Smooth muscle cell (in vitro differentiated cells): ENCODE results near the gene KCNC1. TPM values are rescaled to one million over a fixed set of nuclear protein-coding genes. Genes with fewer than 3 reads are reported as not detected.

Source experiments
- DNase-seq: peaks from one replicate; lab custom pipeline; 2025; ENCODE audit not compliant: unreplicated experiment; lab: John Stamatoyannopoulos, UW
- H2AFZ ChIP-seq: fragments of 200-600 bp; sonication (generic); 2 replicates; pipeline ENCODE4 v1.6.0; 2016; ENCODE audit warnings: antibody characterized with exemption, low read depth, mild to moderate bottlenecking
- H3F3A ChIP-seq: fragments of 200-600 bp; sonication (generic); 2 replicates; pipeline ENCODE4 v1.6.0; 2017; ENCODE audit warnings: antibody characterized with exemption, low read depth
- H3K27ac ChIP-seq: fragments of 200-600 bp; sonication (generic); 2 replicates; pipeline ENCODE4 v1.5.1; 2016; ENCODE audit warnings: low read depth, mild to moderate bottlenecking
- H3K27me3 ChIP-seq: fragments of 200-600 bp; sonication (generic); 2 replicates; pipeline ENCODE4 v1.6.1; 2016; ENCODE audit warnings: low read depth, mild to moderate bottlenecking
- H3K36me3 ChIP-seq: fragments of 200-600 bp; sonication (generic); 2 replicates; pipeline ENCODE4 v1.5.1; 2016; ENCODE audit warnings: low read depth
- H3K4me1 ChIP-seq: fragments of 200-600 bp; sonication (generic); 2 replicates; pipeline ENCODE4 v1.5.1; 2016; ENCODE audit warnings: low read depth
- H3K4me2 ChIP-seq: fragments of 200-600 bp; sonication (generic); 2 replicates; pipeline ENCODE4 v1.6.0; 2016; ENCODE audit warnings: mild to moderate bottlenecking
- H3K4me3 ChIP-seq: fragments of 200-600 bp; sonication (generic); 2 replicates; pipeline ENCODE4 v1.5.1; 2016; ENCODE audit warnings: mild to moderate bottlenecking
- H3K79me2 ChIP-seq: fragments of 200-600 bp; sonication (generic); 2 replicates; pipeline ENCODE4 v1.6.0; 2016; ENCODE audit warnings: low read depth, mild to moderate bottlenecking
- H3K9ac ChIP-seq: fragments of 200-600 bp; sonication (generic); 2 replicates; pipeline ENCODE4 v1.6.0; 2016; ENCODE audit warnings: low read depth
- H3K9me3 ChIP-seq: fragments of 200-600 bp; sonication (generic); replicated peaks from 2 replicates; pipeline ENCODE4 v1.5.1; 2016; ENCODE audit warnings: low read depth
- H4K20me1 ChIP-seq: fragments of 200-600 bp; sonication (generic); 2 replicates; pipeline ENCODE4 v1.6.0; 2016; ENCODE audit warnings: low read depth
- CTCF ChIP-seq: fragments of 200-600 bp; sonication (generic); IDR thresholded peaks from 2 replicates; pipeline ENCODE4 v1.5.1; 2017; ENCODE audit warnings: borderline replicate concordance, mild to moderate bottlenecking, antibody characterized with exemption; ENCODE audit not compliant: insufficient read depth, poor library complexity, severe bottlenecking
- WGBS: methylation state at CpG from one replicate; pipeline ENCODE4 v1.1.7; 2016; ENCODE audit warnings: low lambda C conversion rate; 5-methylcytosine and 5-hydroxymethylcytosine counted together
- polyA plus RNA-seq: library from polyadenylated mRNA; unstranded; fragments of >200 nt; fragmentation: Nextera tagmentation; extraction: Ambion mirVana; gene quantifications from 2 replicates; pipeline ENCODE4 v1.2.1, GENCODE V29; 2016
- total RNA-seq: library from RNA; depleted of rRNA; stranded (reverse); fragments of >200 nt; gene quantifications from 2 replicates; pipeline ENCODE4 v1.2.3, GENCODE V29; 2014

The KCNC1 gene
- total and polyA plus RNA-seq, 2 experiments from 2014 or later, result not detected

DNA sequence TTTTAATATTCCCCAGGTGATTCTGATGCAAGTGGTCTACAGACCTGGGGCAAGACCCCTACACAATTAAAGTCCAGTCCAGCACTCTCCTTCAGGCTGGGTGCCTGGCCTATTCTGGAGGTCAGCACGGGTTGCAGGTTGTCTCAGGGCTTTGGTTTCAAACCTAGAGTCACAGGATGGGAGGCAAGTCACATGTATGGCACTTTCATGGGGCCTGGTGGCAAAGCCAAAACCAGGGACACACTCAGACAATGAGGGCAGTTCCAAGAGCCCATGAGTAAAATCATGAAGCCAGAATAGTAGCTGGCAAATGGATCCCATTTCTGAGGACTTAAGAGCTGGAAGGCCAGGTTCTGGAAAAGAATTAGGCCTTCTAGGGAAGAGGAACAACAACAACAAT is 96.6 kb downstream of the KCNC1 start:
- WGBS, result 82% methylated on average over 1 of the region's 1 CpG
- no peak for DNase-seq
- no peak overlapping the region for H3K27ac ChIP-seq

DNA sequence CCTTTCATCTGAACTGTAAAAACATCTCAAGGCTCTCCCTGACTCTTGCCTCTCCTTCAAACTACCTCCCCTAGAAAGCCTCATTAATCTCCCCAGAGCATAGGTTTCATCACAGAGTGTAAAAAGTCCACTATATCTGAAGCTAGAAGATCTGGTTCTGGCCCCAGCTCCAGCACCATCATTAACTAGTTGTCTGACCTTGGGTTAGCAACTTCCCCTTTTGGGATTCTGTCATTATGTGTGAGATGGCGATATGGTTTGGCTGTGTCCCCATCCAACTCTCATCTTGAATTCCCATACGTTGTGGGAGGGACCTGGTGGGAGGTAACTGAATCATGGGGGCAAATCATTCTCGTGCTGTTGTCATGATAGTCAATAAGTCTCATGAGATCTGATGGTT is 97.3 kb downstream of the KCNC1 start:
- H2AFZ ChIP-seq, result no peak overlapping the region
- no peak overlapping the region for H3K9ac ChIP-seq
- no peaks in the 10 kb centered on the region for H3K79me2 ChIP-seq
- no peaks in the 10 kb centered on the region for H4K20me1 ChIP-seq
- H3K4me2 ChIP-seq, result no peak overlapping the region
- no peak overlapping the region for H3K4me3 ChIP-seq
- no peak overlapping the region for H3K27ac ChIP-seq
- WGBS, result 96% methylated on average over 3 of the region's 3 CpGs
- no peaks in the 10 kb centered on the region for H3K4me1 ChIP-seq
- no peak for TF ChIP-seq CTCF
- no peaks in the 10 kb centered on the region for H3K36me3 ChIP-seq
- DNase-seq, result no peak
- H3F3A ChIP-seq, result no peaks in the 10 kb centered on the region
- H3K9me3 ChIP-seq, result no peaks in the 10 kb centered on the region
- no peaks in the 10 kb centered on the region for H3K27me3 ChIP-seq

More for the DNA sequence above, 96.6 kb downstream of the KCNC1 start:
- no peaks in the 10 kb centered on the region for H3K9me3 ChIP-seq
- no peak overlapping the region for H3K9ac ChIP-seq
- H3K36me3 ChIP-seq, result no peaks in the 10 kb centered on the region
- H3K79me2 ChIP-seq, result no peaks in the 10 kb centered on the region
- no peaks in the 10 kb centered on the region for H4K20me1 ChIP-seq
- TF ChIP-seq CTCF, result no peak
- no peak overlapping the region for H3K4me2 ChIP-seq
- H3K4me1 ChIP-seq, result no peaks in the 10 kb centered on the region
- H2AFZ ChIP-seq, result no peak overlapping the region
- H3K4me3 ChIP-seq, result no peak overlapping the region
- H3F3A ChIP-seq, result no peaks in the 10 kb centered on the region
- no peaks in the 10 kb centered on the region for H3K27me3 ChIP-seq

Other genes with a start within 250 kb of the KCNC1 start
- gene USH1C, start 190.4 kb upstream of the KCNC1 start, total RNA-seq, result not detected in 2 replicates
- not detected in 2 replicates for gene USH1C, start 190.4 kb upstream of the KCNC1 start, polyA plus RNA-seq
- not detected in 2 replicates for gene OTOG, start 187.5 kb upstream of the KCNC1 start, total RNA-seq
- gene OTOG, start 187.5 kb upstream of the KCNC1 start, polyA plus RNA-seq, result not detected in 2 replicates
- not detected in 2 replicates for gene MYOD1, start 15.2 kb upstream of the KCNC1 start, total RNA-seq
- gene MYOD1, start 15.2 kb upstream of the KCNC1 start, polyA plus RNA-seq, result not detected in 2 replicates